IPS-NIHi7 (cell line): ENCODE measurements around the gene DHRSX.
"Not testable (repeated sequence)": the region's sequence is repeated elsewhere in the genome, so short reads cannot be mapped to it uniquely, and the experiment has no call there.

Experiments
- DNase-seq: peaks from one replicate; pipeline ENCODE4 v3.0.0; 2012; ENCODE audit warnings: mixed read lengths; ENCODE audit errors: extremely low spot score

Gene DHRSX

GRCh38 chrX:2500803-2501558 is at the start of gene DHRSX, which contains the start of gene ZBED1:
Gene DHRSX, minus strand, starts transcription at chrX:2500976. Its CDS starts 51 bp downstream, at chrX:2500925.
Gene ZBED1, minus strand, starts transcription at chrX:2500976. Its CDS starts 10,257 bp downstream, at chrX:2490719.
- peak; percentile 70 for DNase-seq

GRCh38 chrX:2549876-2550275 is 49.1 kb upstream of the DHRSX start:
- no peak for DNase-seq

- peak; percentile 33 for DNase-seq
These were observed 48.1 kb upstream of the DHRSX start for GRCh38 chrX:2548711-2549423.

GRCh38 chrX:2547736-2548135 is 47.0 kb upstream of the DHRSX start:
- no peak for DNase-seq

- DNase-seq, result no peak
These were observed 45.7 kb upstream of the DHRSX start for GRCh38 chrX:2546496-2546895.

- DNase-seq, result no peak
These were observed 44.4 kb upstream of the DHRSX start for GRCh38 chrX:2545144-2545543.

- DNase-seq, result no peak
These were observed 42.2 kb upstream of the DHRSX start for GRCh38 chrX:2542826-2543521.

GRCh38 chrX:2541603-2542002 is 40.8 kb upstream of the DHRSX start:
- DNase-seq, result no peak

GRCh38 chrX:2540426-2540947 is 39.7 kb upstream of the DHRSX start:
- no peak for DNase-seq

GRCh38 chrX:2539586-2539985 is 38.8 kb upstream of the DHRSX start:
- DNase-seq, result no peak

- no peak for DNase-seq
These were observed 37.4 kb upstream of the DHRSX start for GRCh38 chrX:2538031-2538757.

- DNase-seq, result no peak
These were observed 36.2 kb upstream of the DHRSX start for GRCh38 chrX:2536974-2537373.

GRCh38 chrX:2536141-2536540 is 35.4 kb upstream of the DHRSX start:
- no peak for DNase-seq

GRCh38 chrX:2534261-2535021 is 33.7 kb upstream of the DHRSX start:
- DNase-seq, result not testable (repeated sequence)

- DNase-seq, result no peak
These were observed 32.6 kb upstream of the DHRSX start for GRCh38 chrX:2533424-2533823.

- no peak for DNase-seq
These were observed 25.6 kb upstream of the DHRSX start for GRCh38 chrX:2526390-2526789.

- DNase-seq, result no peak
These were observed 23.1 kb upstream of the DHRSX start for GRCh38 chrX:2523911-2524310.

- DNase-seq, result no peak
These were observed 21.2 kb upstream of the DHRSX start for GRCh38 chrX:2521927-2522386.

GRCh38 chrX:2521092-2521926 is 20.5 kb upstream of the DHRSX start:
- DNase-seq, result no peak

- no peak for DNase-seq
These were observed 19.8 kb upstream of the DHRSX start for GRCh38 chrX:2520539-2520938.
